IMR-90 (cell line): ENCODE measurements around the gene CBS.

Experiments
- MXI1 ChIP-seq: IDR thresholded peaks from 2 replicates; pipeline ENCODE4 v1.6.1; 2012; ENCODE audit warnings: low read depth, mild to moderate bottlenecking, low read length, moderate library complexity, borderline replicate concordance
- TF ChIP-seq, protein P1 (sequence below): conservative IDR thresholded peaks from 2 replicates; pipeline ENCODE4 v1.5.1; 2012; ENCODE audit warnings: mild to moderate bottlenecking, low read depth, low read length, improper control_type of control experiment

DNA sequence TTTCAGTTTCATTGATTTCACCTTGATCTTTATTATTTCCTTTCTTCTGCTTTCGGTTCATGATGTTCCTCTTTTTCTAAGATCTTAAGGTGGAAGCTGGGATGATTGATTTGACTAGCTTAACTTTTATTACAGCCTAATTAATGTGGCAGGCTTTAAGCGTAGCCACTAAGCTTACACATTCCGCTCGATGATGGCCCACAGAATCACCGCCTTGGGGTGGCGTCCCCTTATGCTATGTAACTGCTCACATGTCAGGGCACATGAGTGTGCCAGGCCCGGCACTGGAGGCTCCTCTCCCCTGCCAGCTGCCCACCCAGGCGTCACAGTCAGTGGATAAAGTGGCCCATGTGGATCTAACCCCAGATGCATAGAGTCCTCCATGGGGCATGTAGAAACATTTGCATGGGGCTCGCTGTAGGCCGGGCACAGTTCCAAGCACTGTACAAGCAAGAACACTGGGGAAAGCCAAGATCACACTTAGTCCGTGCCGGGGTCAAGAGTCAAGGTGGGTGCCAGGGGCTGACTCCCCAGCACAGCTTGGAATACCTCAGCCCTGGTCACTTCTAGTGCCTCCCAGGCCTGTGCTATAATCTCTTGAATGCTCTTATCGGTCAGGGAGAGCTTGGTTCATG is 59.6 kb downstream of the CBS start:
- TF ChIP-seq, protein P1, sequence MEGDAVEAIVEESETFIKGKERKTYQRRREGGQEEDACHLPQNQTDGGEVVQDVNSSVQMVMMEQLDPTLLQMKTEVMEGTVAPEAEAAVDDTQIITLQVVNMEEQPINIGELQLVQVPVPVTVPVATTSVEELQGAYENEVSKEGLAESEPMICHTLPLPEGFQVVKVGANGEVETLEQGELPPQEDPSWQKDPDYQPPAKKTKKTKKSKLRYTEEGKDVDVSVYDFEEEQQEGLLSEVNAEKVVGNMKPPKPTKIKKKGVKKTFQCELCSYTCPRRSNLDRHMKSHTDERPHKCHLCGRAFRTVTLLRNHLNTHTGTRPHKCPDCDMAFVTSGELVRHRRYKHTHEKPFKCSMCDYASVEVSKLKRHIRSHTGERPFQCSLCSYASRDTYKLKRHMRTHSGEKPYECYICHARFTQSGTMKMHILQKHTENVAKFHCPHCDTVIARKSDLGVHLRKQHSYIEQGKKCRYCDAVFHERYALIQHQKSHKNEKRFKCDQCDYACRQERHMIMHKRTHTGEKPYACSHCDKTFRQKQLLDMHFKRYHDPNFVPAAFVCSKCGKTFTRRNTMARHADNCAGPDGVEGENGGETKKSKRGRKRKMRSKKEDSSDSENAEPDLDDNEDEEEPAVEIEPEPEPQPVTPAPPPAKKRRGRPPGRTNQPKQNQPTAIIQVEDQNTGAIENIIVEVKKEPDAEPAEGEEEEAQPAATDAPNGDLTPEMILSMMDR, result no peak
- no peak for TF ChIP-seq MXI1
